HG03025 (cell line): ENCODE data around the gene FCRL4.
"Not testable (repeated sequence)": the region's sequence is repeated elsewhere in the genome, so short reads cannot be mapped to it uniquely, and the experiment has no call there.

Source experiments
- ATAC-seq: cut with Tn5 transposase; IDR thresholded peaks from one replicate; pipeline ENCODE4 v1.9.1; 2021; ENCODE audit warnings: mild to moderate bottlenecking, moderate library complexity; ENCODE audit not compliant: unreplicated experiment, low FRiP score

Gene FCRL4

DNA sequence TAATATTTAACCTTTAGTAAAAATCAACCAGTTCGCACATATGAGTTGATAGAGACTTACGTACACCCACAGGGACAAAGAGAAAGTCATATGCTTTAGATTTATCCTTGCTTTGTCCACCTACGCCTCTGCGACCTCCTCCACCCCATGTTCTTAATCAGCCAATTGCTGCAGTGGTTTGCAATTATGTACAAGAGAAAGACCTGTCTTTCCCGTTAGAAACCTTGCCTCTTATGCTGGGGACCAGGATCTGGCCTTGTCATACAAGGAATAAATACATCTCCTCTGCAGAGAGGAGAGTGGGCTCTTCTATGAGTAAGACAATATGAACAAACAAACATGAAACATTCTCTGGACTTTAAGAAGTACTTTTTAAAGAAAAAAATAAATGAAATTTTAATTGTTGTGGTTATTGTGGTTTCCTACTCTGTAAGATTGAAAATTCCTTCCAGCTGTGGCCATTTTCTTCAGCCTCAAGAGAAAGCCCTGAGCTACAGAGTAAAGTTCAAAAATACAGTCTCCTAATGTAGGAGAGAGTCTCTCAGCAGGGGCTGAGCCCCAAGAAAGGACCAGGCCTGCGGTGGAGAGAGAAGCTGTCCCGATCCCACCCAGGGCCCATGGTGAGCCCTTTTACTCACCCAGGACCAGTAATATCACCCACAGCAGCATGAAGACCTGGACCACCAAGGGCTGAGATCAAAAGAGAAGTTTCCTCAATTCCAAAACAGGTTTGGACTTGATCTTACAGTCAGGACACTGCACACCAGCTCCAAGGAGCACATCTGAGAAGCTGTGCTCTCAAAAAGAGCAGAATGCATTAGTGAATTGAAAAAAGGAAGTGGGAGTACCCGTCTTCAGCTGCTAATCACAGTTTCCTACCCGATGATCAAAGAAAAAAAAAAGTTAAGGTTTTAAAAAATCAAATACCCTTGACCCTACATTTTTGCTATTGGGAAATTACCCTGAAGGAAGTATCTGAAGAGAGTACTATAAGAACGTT, 45.9 kb downstream of the FCRL4 start, which contains the start of gene FCRL5:
Gene FCRL5, minus strand, starts transcription at position 822 of the 1,000 bp plus-strand sequence. Its CDS starts 153 bp downstream, at position 669.
- no peak for ATAC-seq

DNA sequence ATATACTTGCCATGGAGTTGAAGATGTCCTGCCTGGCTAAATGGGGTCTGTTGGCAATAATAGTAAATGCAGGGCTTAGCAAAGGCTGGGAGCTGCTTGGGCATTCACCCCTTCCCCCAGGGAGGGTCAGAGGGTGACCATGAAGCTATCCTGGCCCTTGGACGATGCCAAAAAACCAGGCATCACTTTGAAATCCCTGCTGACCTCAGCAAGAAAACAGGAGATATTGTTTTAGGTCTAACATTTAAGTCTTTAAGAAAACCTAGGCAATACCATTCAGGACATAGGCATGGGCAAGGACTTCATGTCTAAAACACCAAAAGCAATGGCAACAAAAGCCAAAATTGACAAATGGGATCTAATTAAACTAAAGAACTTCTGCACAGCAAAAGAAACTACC, 49.8 kb downstream of the FCRL4 start:
- not testable (repeated sequence) for ATAC-seq

DNA sequence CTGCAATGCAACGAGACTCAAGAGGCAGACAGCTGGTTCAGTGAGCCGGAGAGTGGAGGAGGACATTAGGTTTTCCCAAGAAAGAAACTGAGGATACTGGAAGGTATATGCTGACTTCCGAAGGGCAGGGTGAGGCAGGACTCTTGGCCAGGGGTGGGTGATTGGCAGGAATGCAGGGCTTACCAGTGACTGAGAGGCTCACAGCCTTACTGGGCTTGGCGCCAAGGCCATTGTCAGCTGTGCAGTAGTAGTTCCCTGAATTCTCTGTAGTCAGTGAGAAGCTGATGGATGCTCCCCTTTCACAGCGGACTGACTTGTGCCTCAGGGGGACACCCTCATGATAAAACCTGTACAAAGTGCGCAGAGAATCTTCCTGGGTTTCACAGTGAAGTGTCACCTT, 55.2 kb downstream of the FCRL4 start:
- ATAC-seq = no peak

DNA sequence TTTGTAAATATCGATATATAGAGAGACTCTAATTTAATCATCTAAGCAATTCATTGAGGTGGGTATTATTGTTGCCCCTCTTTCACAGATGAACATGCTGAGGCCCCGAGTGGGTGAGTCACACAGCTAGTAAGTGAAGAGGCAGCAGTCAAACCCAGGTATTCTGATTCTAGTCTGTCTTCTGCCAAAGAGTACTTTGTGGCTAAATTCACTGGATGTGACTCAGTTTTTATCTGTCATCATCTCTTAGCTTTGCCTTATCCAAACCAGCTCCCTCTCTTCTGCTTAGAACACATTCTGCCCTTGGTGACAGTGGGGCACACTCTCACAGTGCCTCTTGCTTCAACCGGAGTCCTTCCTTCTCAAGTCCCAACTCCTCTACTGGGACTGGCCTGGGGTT, 57.0 kb downstream of the FCRL4 start:
- ATAC-seq = no peak

DNA sequence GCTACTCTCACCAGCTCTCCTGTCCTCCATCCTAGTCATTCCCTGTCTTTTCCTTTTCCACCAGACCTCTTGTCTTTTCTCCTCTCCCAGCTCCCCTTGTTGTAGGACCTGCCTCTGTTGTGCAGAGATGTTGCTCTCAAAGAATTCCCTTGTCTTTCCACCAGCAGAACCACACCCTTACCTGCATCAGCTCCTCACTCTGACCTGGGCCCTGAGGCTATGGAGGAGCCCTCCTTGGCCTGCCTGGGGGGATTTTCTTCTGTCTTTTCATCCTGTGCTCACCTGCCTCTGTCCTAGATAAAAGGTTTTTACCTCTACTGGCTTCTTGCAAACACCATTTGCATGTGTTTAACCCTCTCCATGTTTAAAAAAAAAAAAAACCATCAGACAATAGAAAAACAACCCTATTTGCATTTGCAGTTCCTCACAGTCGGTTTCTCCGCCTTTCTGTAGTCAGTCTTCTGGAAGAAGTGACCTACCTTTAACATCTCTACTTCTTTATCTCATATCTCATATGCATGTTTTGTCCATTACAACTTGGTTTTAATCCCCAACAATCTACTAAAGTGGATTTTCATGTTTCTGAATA, 57.6 kb downstream of the FCRL4 start:
- no peak for ATAC-seq

DNA sequence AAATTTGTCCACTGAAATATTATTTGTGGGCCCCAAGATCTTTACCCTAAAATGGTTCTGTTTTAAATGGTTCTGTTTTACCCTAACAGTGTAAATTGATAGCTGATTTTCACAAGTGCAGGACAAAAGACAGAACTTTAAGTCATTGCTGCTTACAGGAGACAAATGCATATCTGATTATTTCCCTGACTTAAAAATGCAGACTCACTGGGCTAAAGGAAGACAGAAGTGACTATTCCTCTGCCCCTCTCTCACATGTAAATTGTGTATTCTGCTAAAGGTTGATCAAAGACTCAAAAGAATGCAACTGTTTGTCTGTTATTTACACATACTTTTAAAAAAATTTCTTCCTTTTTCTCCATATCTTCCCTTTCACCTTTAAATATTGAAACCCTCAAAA, 58.3 kb downstream of the FCRL4 start:
- ATAC-seq = no peak

DNA sequence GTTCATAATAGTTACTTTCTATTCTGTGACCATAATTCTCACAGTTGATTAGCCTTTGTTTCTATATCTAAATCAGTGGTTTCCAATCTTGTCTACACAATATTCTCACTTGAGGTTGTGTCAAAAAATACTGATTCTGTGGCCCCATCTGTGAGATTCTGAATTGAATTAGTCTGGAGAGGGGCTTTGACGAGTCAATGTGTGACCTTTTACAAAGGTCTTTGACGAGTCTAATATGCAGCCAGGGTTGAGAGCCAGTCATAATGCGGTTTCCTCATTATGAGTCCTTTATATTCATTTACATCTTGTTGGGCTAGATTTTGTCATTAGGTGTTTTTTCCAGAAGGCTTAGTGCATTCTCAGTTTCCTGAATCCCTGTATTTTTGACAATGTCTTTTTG, 65.3 kb downstream of the FCRL4 start:
- ATAC-seq = no peak

DNA sequence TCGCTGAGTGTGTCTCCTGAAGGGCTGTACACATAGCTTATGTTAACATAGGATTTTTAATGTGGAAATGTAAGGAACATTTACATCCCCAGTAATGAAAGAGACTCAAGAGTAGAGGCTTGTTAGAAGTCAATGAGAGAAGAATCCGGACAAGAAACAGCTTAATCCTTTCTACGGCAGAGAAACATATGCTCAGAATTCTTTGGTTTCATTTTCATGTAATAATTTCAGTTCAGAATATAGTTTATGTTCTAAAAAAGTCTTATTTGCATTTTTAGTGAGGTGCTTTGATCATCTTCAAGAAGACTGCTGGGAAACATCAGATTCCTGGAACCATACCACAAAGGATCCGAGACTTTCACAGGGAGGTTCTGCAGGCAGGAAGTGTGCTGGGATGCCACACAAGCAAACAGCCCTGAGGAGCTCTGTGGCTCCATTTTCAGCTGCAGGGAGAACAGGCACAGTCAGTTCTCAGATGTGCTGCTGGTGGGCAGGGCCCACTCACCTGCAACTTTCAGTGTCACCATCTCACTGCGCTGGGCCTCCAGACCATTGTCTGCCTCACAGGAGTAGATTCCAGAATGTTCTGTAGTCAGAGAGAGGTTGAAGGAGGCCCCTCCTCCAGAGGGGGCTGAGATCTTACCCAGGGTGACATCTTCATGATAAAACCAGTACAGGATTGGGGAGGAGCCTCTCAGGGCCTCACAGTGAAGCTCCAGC, 74.0 kb downstream of the FCRL4 start:
- ATAC-seq = peak; percentile 79
